WTC11 (cell line): ENCODE results near the gene ETV3. TPM values are rescaled to one million over a fixed set of nuclear protein-coding genes. Genes with fewer than 3 reads are reported as not detected.

Source experiments
- ATAC-seq: fragments of 200-7000 bp; cut with Tn5 transposase; 2 replicates; pipeline ENCODE4 v1.10.0; 2021; ENCODE audit warnings: mild to moderate bottlenecking, moderate library complexity
- CTCF ChIA-PET: fragments of 300-600 bp; sonication (Branson Sonifier 250); formaldehyde crosslinking; loops from one replicate; lab custom pipeline; 2021; ENCODE audit warnings: antibody characterized with exemption; lab: Charles Lee
- POLR2A ChIA-PET: fragments of 350-600 bp; sonication (Branson Sonifier 250); formaldehyde crosslinking; loops from one replicate; lab custom pipeline; 2021; ENCODE audit warnings: antibody characterized with exemption; lab: Charles Lee
- DNase-seq: peaks from one replicate; pipeline ENCODE4 v3.0.0; 2021; ENCODE audit warnings: low spot score
- H3K27ac Mint-ChIP-seq: 2 replicates; pipeline ENCODE4 v1.8.0; 2021; ENCODE audit warnings: mixed read lengths
- H3K27me3 Mint-ChIP-seq: 2 replicates; pipeline ENCODE4 v1.8.0; 2021; ENCODE audit warnings: low read depth, mild to moderate bottlenecking, moderate library complexity, mixed read lengths
- H3K36me3 Mint-ChIP-seq: 2 replicates; pipeline ENCODE4 v1.8.0; 2021; ENCODE audit warnings: mixed read lengths
- H3K4me1 Mint-ChIP-seq: 2 replicates; pipeline ENCODE4 v1.8.0; 2022; ENCODE audit warnings: mixed read lengths
- H3K4me3 Mint-ChIP-seq: 2 replicates; pipeline ENCODE4 v1.8.0; 2021; ENCODE audit warnings: mild to moderate bottlenecking, moderate library complexity, mixed read lengths
- H3K9me3 Mint-ChIP-seq: 2 replicates; pipeline ENCODE4 v1.8.0; 2021; ENCODE audit warnings: mixed read lengths
- CREB1 ChIP-seq: sonication (generic); formaldehyde crosslinking; IDR thresholded peaks from 2 replicates; pipeline ENCODE4 v1.8.0; 2023; ENCODE audit warnings: mild to moderate bottlenecking, missing genetic modification reagents
- ETV6 ChIP-seq: sonication (generic); formaldehyde crosslinking; IDR thresholded peaks from 2 replicates; pipeline ENCODE4 v1.8.1; 2022; ENCODE audit warnings: mild to moderate bottlenecking, missing genetic modification reagents
- FOXJ3 ChIP-seq: sonication (generic); formaldehyde crosslinking; IDR thresholded peaks from 2 replicates; pipeline ENCODE4 v1.9.0; 2021; ENCODE audit warnings: missing genetic modification reagents, mild to moderate bottlenecking, borderline replicate concordance
- FOXP1 ChIP-seq: sonication (generic); formaldehyde crosslinking; IDR thresholded peaks from 2 replicates; pipeline ENCODE4 v1.8.0; 2022; ENCODE audit warnings: missing genetic modification reagents, mild to moderate bottlenecking, moderate library complexity, borderline replicate concordance
- RELA ChIP-seq: sonication (generic); formaldehyde crosslinking; IDR thresholded peaks from 2 replicates; pipeline ENCODE4 v1.8.1; 2022; ENCODE audit warnings: missing genetic modification reagents, mild to moderate bottlenecking, borderline replicate concordance
- ZNF138 ChIP-seq: sonication (generic); formaldehyde crosslinking; conservative IDR thresholded peaks from 2 replicates; pipeline ENCODE4 v1.8.1; 2022; ENCODE audit warnings: mild to moderate bottlenecking, moderate library complexity, missing genetic modification reagents
- ZNF219 ChIP-seq: sonication (generic); formaldehyde crosslinking; IDR thresholded peaks from 2 replicates; pipeline ENCODE4 v1.8.0; 2023; ENCODE audit warnings: missing genetic modification reagents, mild to moderate bottlenecking, borderline replicate concordance
- ZNF232 ChIP-seq: sonication (generic); formaldehyde crosslinking; IDR thresholded peaks from 2 replicates; pipeline ENCODE4 v1.8.0; 2022; ENCODE audit warnings: mild to moderate bottlenecking, missing genetic modification reagents
- ZNF263 ChIP-seq: sonication (generic); formaldehyde crosslinking; IDR thresholded peaks from 2 replicates; pipeline ENCODE4 v1.8.1; 2022; ENCODE audit warnings: low read depth, mild to moderate bottlenecking, moderate library complexity, missing genetic modification reagents
- ZNF396 ChIP-seq: fragments of 250-450 bp; sonication (Bioruptor Pico); IDR thresholded peaks from 2 replicates; pipeline ENCODE4 v1.8.0; 2021; ENCODE audit warnings: mild to moderate bottlenecking, moderate library complexity, borderline replicate concordance
- total RNA-seq: library from RNA; stranded (reverse); gene quantifications from 3 replicates; pipeline ENCODE4 v1.2.3, GENCODE V29; 2021
- TF ChIP-seq, protein P1 (sequence below): sonication (generic); formaldehyde crosslinking; IDR thresholded peaks from 2 replicates; pipeline ENCODE4 v1.8.1; 2023; ENCODE audit warnings: mild to moderate bottlenecking, missing genetic modification reagents, moderate library complexity
- TF ChIP-seq, protein P2 (sequence below): sonication (generic); formaldehyde crosslinking; IDR thresholded peaks from 2 replicates; pipeline ENCODE4 v1.8.0; 2022; ENCODE audit warnings: mild to moderate bottlenecking, missing genetic modification reagents
- TF ChIP-seq, protein P3 (sequence below): sonication (generic); formaldehyde crosslinking; IDR thresholded peaks from 2 replicates; pipeline ENCODE4 v1.8.0; 2022; ENCODE audit warnings: mild to moderate bottlenecking, missing genetic modification reagents
- TF ChIP-seq, protein P4 (sequence below): sonication (generic); formaldehyde crosslinking; IDR thresholded peaks from 2 replicates; pipeline ENCODE4 v1.8.0; 2023; ENCODE audit warnings: missing genetic modification reagents
- TF ChIP-seq, protein P5 (sequence below): sonication (generic); formaldehyde crosslinking; IDR thresholded peaks from 2 replicates; pipeline ENCODE4 v1.8.1; 2022; ENCODE audit warnings: missing genetic modification reagents, borderline replicate concordance
- TF ChIP-seq, protein P6 (sequence below): fragments of 250-450 bp; sonication (Bioruptor Pico); conservative IDR thresholded peaks from 2 replicates; pipeline ENCODE4 v1.9.0; 2021; ENCODE audit warnings: mild to moderate bottlenecking
- TF ChIP-seq, protein P7 (sequence below): sonication (generic); formaldehyde crosslinking; IDR thresholded peaks from 2 replicates; pipeline ENCODE4 v1.8.1; 2023; ENCODE audit warnings: mild to moderate bottlenecking, missing genetic modification reagents, moderate library complexity
- TF ChIP-seq, protein P8 (sequence below): fragments of 250-450 bp; sonication (Bioruptor Pico); IDR thresholded peaks from 2 replicates; pipeline ENCODE4 v2.1.2; 2022; ENCODE audit warnings: mild to moderate bottlenecking, moderate library complexity
- TF ChIP-seq, protein P9 (sequence below): fragments of 250-450 bp; sonication (Bioruptor Pico); IDR thresholded peaks from 2 replicates; pipeline ENCODE4 v1.8.0; 2021; ENCODE audit warnings: mild to moderate bottlenecking

The ETV3 gene
- total RNA-seq, 1 experiment from 2014 or later: 26.0 TPM

DNA sequence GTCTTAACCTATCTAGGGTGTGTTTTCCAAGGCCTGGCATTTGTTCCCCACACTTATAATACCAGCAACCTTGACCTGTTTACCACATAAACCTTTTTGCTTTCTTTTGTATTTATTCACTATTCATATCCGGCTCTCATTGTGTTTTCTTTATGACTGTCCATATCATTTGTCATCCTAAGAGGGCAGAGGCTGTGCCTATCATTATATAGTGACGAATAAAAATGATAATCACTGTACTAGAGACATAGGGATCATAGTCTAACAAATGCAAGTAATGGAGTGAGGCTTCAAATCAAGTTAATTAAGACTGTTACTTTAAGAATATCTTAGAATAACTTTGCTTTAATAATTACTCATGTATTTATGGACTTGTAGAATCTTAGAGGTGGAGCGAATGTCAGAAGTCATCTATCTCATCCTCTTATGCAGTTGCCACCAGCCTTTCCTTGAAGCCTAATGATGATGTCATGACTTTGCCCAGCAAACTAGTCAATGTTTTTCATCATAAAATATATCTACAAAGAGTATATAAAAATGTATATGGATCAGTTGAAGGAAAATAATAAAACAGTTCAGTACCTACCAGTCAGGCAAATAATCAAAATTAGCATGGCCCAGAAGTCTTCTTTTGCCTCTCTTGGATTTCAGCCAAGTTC lies 4.7 kb upstream of the ETV3 start:
- ChIA-PET CTCF (interaction anchor here (9.2 to 9.6 kb wide), 2 partner anchors 13 to 52 kb away, joined by 85 to 114 read pairs; no protein-coding TSS in a partner anchor), POLR2A (no interaction called here)
- Mint-ChIP-seq H3K9me3 (no peaks in the 10 kb centered on the region), H3K27ac (no peak overlapping the region), H3K4me1 (peaks cover 39% of the 10 kb centered on the region), H3K4me3 (no peak overlapping the region), H3K36me3 (no peaks in the 10 kb centered on the region), H3K27me3 (peaks cover 6% of the 10 kb centered on the region)
- DNase-seq (no peak), ATAC-seq (no peak)
- TF ChIP-seq CREB1 (CRISPR knock-in tag) (no peak), ETV6 (CRISPR knock-in tag) (no peak), RELA (CRISPR knock-in tag) (no peak), ZNF232 (no peak), ZNF138 (CRISPR knock-in tag) (no peak), ZNF396 (no peak), FOXP1 (no peak), ZNF219 (CRISPR knock-in tag) (no peak), FOXJ3 (CRISPR knock-in tag) (no peak), ZNF263 (CRISPR knock-in tag) (no peak)
- TF ChIP-seq, protein P1, sequence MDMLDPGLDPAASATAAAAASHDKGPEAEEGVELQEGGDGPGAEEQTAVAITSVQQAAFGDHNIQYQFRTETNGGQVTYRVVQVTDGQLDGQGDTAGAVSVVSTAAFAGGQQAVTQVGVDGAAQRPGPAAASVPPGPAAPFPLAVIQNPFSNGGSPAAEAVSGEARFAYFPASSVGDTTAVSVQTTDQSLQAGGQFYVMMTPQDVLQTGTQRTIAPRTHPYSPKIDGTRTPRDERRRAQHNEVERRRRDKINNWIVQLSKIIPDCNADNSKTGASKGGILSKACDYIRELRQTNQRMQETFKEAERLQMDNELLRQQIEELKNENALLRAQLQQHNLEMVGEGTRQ: no peak
- TF ChIP-seq, protein P2, sequence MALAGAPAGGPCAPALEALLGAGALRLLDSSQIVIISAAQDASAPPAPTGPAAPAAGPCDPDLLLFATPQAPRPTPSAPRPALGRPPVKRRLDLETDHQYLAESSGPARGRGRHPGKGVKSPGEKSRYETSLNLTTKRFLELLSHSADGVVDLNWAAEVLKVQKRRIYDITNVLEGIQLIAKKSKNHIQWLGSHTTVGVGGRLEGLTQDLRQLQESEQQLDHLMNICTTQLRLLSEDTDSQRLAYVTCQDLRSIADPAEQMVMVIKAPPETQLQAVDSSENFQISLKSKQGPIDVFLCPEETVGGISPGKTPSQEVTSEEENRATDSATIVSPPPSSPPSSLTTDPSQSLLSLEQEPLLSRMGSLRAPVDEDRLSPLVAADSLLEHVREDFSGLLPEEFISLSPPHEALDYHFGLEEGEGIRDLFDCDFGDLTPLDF (CRISPR knock-in tag): no peak
- TF ChIP-seq, protein P3, sequence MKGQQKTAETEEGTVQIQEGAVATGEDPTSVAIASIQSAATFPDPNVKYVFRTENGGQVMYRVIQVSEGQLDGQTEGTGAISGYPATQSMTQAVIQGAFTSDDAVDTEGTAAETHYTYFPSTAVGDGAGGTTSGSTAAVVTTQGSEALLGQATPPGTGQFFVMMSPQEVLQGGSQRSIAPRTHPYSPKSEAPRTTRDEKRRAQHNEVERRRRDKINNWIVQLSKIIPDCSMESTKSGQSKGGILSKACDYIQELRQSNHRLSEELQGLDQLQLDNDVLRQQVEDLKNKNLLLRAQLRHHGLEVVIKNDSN: no peak
- TF ChIP-seq, protein P4, sequence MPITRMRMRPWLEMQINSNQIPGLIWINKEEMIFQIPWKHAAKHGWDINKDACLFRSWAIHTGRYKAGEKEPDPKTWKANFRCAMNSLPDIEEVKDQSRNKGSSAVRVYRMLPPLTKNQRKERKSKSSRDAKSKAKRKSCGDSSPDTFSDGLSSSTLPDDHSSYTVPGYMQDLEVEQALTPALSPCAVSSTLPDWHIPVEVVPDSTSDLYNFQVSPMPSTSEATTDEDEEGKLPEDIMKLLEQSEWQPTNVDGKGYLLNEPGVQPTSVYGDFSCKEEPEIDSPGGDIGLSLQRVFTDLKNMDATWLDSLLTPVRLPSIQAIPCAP (CRISPR knock-in tag): no peak
- TF ChIP-seq, protein P5, sequence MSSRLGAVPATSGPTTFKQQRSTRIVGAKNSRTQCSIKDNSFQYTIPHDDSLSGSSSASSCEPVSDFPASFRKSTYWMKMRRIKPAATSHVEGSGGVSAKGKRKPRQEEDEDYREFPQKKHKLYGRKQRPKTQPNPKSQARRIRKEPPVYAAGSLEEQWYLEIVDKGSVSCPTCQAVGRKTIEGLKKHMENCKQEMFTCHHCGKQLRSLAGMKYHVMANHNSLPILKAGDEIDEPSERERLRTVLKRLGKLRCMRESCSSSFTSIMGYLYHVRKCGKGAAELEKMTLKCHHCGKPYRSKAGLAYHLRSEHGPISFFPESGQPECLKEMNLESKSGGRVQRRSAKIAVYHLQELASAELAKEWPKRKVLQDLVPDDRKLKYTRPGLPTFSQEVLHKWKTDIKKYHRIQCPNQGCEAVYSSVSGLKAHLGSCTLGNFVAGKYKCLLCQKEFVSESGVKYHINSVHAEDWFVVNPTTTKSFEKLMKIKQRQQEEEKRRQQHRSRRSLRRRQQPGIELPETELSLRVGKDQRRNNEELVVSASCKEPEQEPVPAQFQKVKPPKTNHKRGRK (CRISPR knock-in tag): no peak
- TF ChIP-seq, protein P6, sequence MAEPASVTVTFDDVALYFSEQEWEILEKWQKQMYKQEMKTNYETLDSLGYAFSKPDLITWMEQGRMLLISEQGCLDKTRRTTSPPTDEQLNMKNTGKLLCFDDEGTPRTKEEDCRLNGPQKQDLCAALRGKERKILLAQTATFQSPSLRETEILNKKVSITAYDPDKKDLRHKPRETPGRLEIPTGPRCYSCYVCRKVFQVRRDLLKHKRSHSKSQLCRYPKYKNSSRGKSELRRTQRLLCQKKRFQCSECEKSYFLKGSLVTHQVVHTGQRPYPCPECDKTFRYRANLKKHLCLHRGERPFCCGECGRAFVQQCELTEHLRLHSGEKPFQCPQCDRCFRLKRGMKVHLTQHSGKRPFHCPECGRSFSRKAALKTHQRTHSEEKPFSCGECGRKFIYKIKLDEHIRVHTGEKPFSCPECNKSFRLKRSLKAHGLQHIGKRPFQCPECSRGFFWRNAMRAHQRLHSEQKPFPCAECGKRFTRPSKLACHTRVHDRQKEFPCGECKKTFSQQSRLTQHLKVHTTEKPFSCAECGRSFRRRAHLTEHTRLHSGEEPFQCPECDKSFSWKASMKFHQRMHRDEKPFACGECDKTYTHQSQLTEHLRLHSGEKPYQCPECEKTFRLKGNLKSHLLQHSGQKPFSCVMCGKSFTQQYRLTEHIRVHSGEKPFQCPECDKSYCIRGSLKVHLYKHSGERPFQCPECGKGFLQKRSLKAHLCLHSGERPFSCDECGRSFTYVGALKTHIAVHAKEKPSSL (CRISPR knock-in tag): no peak
- TF ChIP-seq, protein P7, sequence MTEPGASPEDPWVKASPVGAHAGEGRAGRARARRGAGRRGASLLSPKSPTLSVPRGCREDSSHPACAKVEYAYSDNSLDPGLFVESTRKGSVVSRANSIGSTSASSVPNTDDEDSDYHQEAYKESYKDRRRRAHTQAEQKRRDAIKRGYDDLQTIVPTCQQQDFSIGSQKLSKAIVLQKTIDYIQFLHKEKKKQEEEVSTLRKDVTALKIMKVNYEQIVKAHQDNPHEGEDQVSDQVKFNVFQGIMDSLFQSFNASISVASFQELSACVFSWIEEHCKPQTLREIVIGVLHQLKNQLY (CRISPR knock-in tag): no peak
- TF ChIP-seq, protein P8, sequence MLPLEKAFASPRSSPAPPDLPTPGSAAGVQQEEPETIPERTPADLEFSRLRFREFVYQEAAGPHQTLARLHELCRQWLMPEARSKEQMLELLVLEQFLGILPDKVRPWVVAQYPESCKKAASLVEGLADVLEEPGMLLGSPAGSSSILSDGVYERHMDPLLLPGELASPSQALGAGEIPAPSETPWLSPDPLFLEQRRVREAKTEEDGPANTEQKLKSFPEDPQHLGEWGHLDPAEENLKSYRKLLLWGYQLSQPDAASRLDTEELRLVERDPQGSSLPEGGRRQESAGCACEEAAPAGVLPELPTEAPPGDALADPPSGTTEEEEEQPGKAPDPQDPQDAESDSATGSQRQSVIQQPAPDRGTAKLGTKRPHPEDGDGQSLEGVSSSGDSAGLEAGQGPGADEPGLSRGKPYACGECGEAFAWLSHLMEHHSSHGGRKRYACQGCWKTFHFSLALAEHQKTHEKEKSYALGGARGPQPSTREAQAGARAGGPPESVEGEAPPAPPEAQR: no peak
- TF ChIP-seq, protein P9, sequence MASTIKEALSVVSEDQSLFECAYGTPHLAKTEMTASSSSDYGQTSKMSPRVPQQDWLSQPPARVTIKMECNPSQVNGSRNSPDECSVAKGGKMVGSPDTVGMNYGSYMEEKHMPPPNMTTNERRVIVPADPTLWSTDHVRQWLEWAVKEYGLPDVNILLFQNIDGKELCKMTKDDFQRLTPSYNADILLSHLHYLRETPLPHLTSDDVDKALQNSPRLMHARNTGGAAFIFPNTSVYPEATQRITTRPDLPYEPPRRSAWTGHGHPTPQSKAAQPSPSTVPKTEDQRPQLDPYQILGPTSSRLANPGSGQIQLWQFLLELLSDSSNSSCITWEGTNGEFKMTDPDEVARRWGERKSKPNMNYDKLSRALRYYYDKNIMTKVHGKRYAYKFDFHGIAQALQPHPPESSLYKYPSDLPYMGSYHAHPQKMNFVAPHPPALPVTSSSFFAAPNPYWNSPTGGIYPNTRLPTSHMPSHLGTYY (CRISPR knock-in tag): no peak
